ENCODE data around the gene RAPGEF1.

GRCh38 chr9:131743501-131743900 lies 3.6 kb upstream of the RAPGEF1 start:
- TF ChIP-seq CTCF (conservative IDR thresholded peaks at IDR 0.05; ENCODE audit: low read depth in 2 of 2) (no peak), NANOG (IDR thresholded peaks at IDR 0.05; ENCODE audit: borderline replicate concordance) (no peak), POLR2AphosphoS5 (IDR thresholded peaks at IDR 0.05; ENCODE audit: low read depth) (no peak), REST (IDR thresholded peaks at IDR 0.05; ENCODE audit: unreplicated experiment) (no peak), ZNF331 (CRISPR knock-in tag; IDR thresholded peaks at IDR 0.05; ENCODE audit: low read depth) (no peak), EZH2 (IDR thresholded peaks at IDR 0.05; ENCODE audit: low read depth, unreplicated experiment) (no peak)
- TF ChIP-seq, protein P1, sequence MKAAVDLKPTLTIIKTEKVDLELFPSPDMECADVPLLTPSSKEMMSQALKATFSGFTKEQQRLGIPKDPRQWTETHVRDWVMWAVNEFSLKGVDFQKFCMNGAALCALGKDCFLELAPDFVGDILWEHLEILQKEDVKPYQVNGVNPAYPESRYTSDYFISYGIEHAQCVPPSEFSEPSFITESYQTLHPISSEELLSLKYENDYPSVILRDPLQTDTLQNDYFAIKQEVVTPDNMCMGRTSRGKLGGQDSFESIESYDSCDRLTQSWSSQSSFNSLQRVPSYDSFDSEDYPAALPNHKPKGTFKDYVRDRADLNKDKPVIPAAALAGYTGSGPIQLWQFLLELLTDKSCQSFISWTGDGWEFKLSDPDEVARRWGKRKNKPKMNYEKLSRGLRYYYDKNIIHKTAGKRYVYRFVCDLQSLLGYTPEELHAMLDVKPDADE (IDR thresholded peaks at IDR 0.05): no peak
